HG02938 (cell line): ENCODE measurements around the gene ST7L.
A peak's percentile ranks its signal among the peaks of the same experiment; 100 is the strongest.
"Not testable (repeated sequence)": the region's sequence is repeated elsewhere in the genome, so short reads cannot be mapped to it uniquely, and the experiment has no call there.

Source experiments
- ATAC-seq: cut with Tn5 transposase; IDR thresholded peaks from one replicate; pipeline ENCODE4 v1.9.1; 2021; ENCODE audit warnings: mild to moderate bottlenecking, moderate library complexity; ENCODE audit not compliant: unreplicated experiment

ST7L gene

GRCh38 chr1:112618721-112619517 lies at the start of gene ST7L:
Gene ST7L, minus strand, starts transcription at chr1:112619141. Its CDS starts 28 bp downstream, at chr1:112619113.
- ATAC-seq, result peak; percentile 13

- ATAC-seq, result no peak
These were observed 48.0 kb upstream of the ST7L start for GRCh38 chr1:112666946-112667345.

- ATAC-seq, result no peak
These were observed 46.9 kb upstream of the ST7L start for GRCh38 chr1:112665857-112666256.

GRCh38 chr1:112651205-112651604 lies 32.3 kb upstream of the ST7L start:
- no peak for ATAC-seq

- no peak for ATAC-seq
These were observed 27.3 kb upstream of the ST7L start for GRCh38 chr1:112646225-112646624.

- no peak for ATAC-seq
These were observed 24.1 kb upstream of the ST7L start for GRCh38 chr1:112643080-112643479.

- not testable (repeated sequence) for ATAC-seq
These were observed 21.5 kb upstream of the ST7L start for GRCh38 chr1:112640437-112640836.

GRCh38 chr1:112638110-112638428 lies 19.1 kb upstream of the ST7L start:
- no peak for ATAC-seq

- ATAC-seq, result no peak
These were observed 18.5 kb upstream of the ST7L start for GRCh38 chr1:112637254-112638109.

- ATAC-seq, result peak; percentile 30
These were observed 17.8 kb upstream of the ST7L start for GRCh38 chr1:112636597-112637253.

GRCh38 chr1:112636056-112636455 lies 17.1 kb upstream of the ST7L start:
- no peak for ATAC-seq

- ATAC-seq, result no peak
These were observed 15.4 kb upstream of the ST7L start for GRCh38 chr1:112634367-112634766.

- ATAC-seq, result no peak
These were observed 14.7 kb upstream of the ST7L start for GRCh38 chr1:112633628-112634027.

- no peak for ATAC-seq
These were observed 10.3 kb upstream of the ST7L start for GRCh38 chr1:112629256-112629655.

GRCh38 chr1:112628516-112628915 lies 9.6 kb upstream of the ST7L start:
- ATAC-seq, result no peak

GRCh38 chr1:112626887-112627286 lies 7.9 kb upstream of the ST7L start:
- ATAC-seq, result no peak

GRCh38 chr1:112626193-112626592 lies 7.3 kb upstream of the ST7L start:
- ATAC-seq, result no peak

GRCh38 chr1:112625696-112626095 lies 6.8 kb upstream of the ST7L start:
- ATAC-seq, result no peak

GRCh38 chr1:112624493-112624892 lies 5.6 kb upstream of the ST7L start:
- ATAC-seq, result not testable (repeated sequence)

- no peak for ATAC-seq
These were observed 1.4 kb upstream of the ST7L start for GRCh38 chr1:112620377-112620695.

- ATAC-seq, result peak; percentile 75
These were observed 806 bp upstream of the ST7L start, which contains the start of gene CAPZA1 for GRCh38 chr1:112619518-112620376. Gene CAPZA1, plus strand, starts transcription at chr1:112619832. Its CDS starts 13 bp downstream, at chr1:112619845.
